A204.1 (cell line): Measurements from ENCODE around the gene GOLGA8M.
"Not testable (repeated sequence)": the region's sequence is repeated elsewhere in the genome, so short reads cannot be mapped to it uniquely, and the experiment has no call there.

Experiments used
- FAIRE-seq: peaks from 2 replicates; lab custom pipeline; 2012; peaks lifted over from hg19 to GRCh38; lab: Jason Lieb, UNC

Gene GOLGA8M

GRCh38 chr15:28660750-28661149, 51.5 kb downstream of the GOLGA8M start:
- FAIRE-seq = not testable (repeated sequence)

- FAIRE-seq = not testable (repeated sequence)
These were observed 56.2 kb downstream of the GOLGA8M start for GRCh38 chr15:28656018-28656360.

- not testable (repeated sequence) for FAIRE-seq
These were observed 56.7 kb downstream of the GOLGA8M start for GRCh38 chr15:28655329-28656017.

GRCh38 chr15:28654194-28654593, 58.0 kb downstream of the GOLGA8M start:
- FAIRE-seq = not testable (repeated sequence)

- FAIRE-seq = not testable (repeated sequence)
These were observed 59.7 kb downstream of the GOLGA8M start for GRCh38 chr15:28652538-28652937.
